Loucy (cell line): ENCODE results near the gene MED31.

ENCODE experiments used
- H2AFZ ChIP-seq: fragments of 200-600 bp; sonication (generic); 2 replicates; pipeline ENCODE4 v1.6.0; 2016; ENCODE audit warnings: antibody characterized with exemption, mild to moderate bottlenecking, low read length, moderate library complexity
- H3F3A ChIP-seq: fragments of 200-600 bp; 2 replicates; pipeline ENCODE4 v1.6.0; 2016; ENCODE audit warnings: antibody characterized with exemption, low read depth, mild to moderate bottlenecking
- H3K27me3 ChIP-seq: fragments of 200-600 bp; sonication (generic); 2 replicates; pipeline ENCODE4 v1.6.1; 2014; ENCODE audit warnings: low read length, mild to moderate bottlenecking; ENCODE audit not compliant: insufficient read depth, poor library complexity, severe bottlenecking
- H3K36me3 ChIP-seq: fragments of 200-600 bp; sonication (generic); 2 replicates; pipeline ENCODE4 v1.6.1; 2016; ENCODE audit warnings: low read length; ENCODE audit not compliant: insufficient read depth
- H3K4me1 ChIP-seq: fragments of 200-600 bp; sonication (generic); 2 replicates; pipeline ENCODE4 v1.5.1; 2014; ENCODE audit warnings: low read length, mild to moderate bottlenecking; ENCODE audit not compliant: insufficient read depth, poor library complexity, severe bottlenecking
- H3K4me2 ChIP-seq: fragments of 200-600 bp; sonication (generic); 2 replicates; pipeline ENCODE4 v1.6.0; 2014; ENCODE audit warnings: antibody characterized with exemption, low read length, low read depth, mild to moderate bottlenecking; ENCODE audit not compliant: poor library complexity, severe bottlenecking
- H3K4me3 ChIP-seq: fragments of 200-600 bp; sonication (generic); 2 replicates; pipeline ENCODE4 v1.5.1; 2014; ENCODE audit warnings: low read length, mild to moderate bottlenecking, mixed read lengths; ENCODE audit not compliant: poor library complexity, severe bottlenecking
- H3K79me2 ChIP-seq: fragments of 200-600 bp; sonication (generic); 2 replicates; pipeline ENCODE4 v1.6.1; 2014; ENCODE audit warnings: low read length; ENCODE audit not compliant: insufficient read depth
- H3K9ac ChIP-seq: fragments of 200-600 bp; sonication (generic); 2 replicates; pipeline ENCODE4 v1.6.0; 2014; ENCODE audit warnings: mild to moderate bottlenecking, low read depth, low read length, moderate library complexity; ENCODE audit not compliant: poor library complexity, severe bottlenecking
- H3K9me2 ChIP-seq: fragments of 200-600 bp; sonication (generic); replicated peaks from 2 replicates; pipeline ENCODE4 v1.6.1; 2016; ENCODE audit warnings: low read depth, low read length, mixed read lengths
- H3K9me3 ChIP-seq: fragments of 200-600 bp; sonication (generic); 2 replicates; pipeline ENCODE4 v1.6.1; 2014; ENCODE audit warnings: mild to moderate bottlenecking, antibody characterized with exemption, low read length, low read depth; ENCODE audit not compliant: insufficient read depth
- H4K20me1 ChIP-seq: fragments of 200-600 bp; sonication (generic); 2 replicates; pipeline ENCODE4 v1.6.0; 2014; ENCODE audit warnings: antibody characterized with exemption, low read length, mild to moderate bottlenecking; ENCODE audit not compliant: insufficient read depth, poor library complexity, severe bottlenecking
- CTCF ChIP-seq: fragments of 200-600 bp; sonication (generic); conservative IDR thresholded peaks from 2 replicates; pipeline ENCODE4 v1.5.1; 2014; ENCODE audit warnings: mild to moderate bottlenecking, antibody characterized with exemption, low read length
- EZH2phosphoT487 ChIP-seq: fragments of 200-600 bp; IDR thresholded peaks from 2 replicates; pipeline ENCODE4 v1.6.1; 2018; ENCODE audit warnings: antibody characterized with exemption, mild to moderate bottlenecking, moderate library complexity, borderline replicate concordance

The MED31 gene

GRCh38 chr17:6688944-6689343 lies 37.5 kb upstream of the MED31 start:
- H3K79me2 ChIP-seq, result no peaks in the 10 kb centered on the region

GRCh38 chr17:6686026-6686425 lies 34.6 kb upstream of the MED31 start:
- Histone ChIP-seq H3K4me1 (no peaks in the 10 kb centered on the region), H3F3A (no peaks in the 10 kb centered on the region), H3K9ac (no peak overlapping the region), H3K9me3 (no peaks in the 10 kb centered on the region), H3K79me2 (no peaks in the 10 kb centered on the region), H3K9me2 (no peaks in the 10 kb centered on the region), H4K20me1 (no peaks in the 10 kb centered on the region), H3K27me3 (no peaks in the 10 kb centered on the region), H3K36me3 (no peaks in the 10 kb centered on the region), H3K4me2 (no peak overlapping the region), H2AFZ (no peak overlapping the region), H3K4me3 (no peak overlapping the region)
- no peak for TF ChIP-seq CTCF
- TF ChIP-seq EZH2phosphoT487, result no peak

More at GRCh38 chr17:6688944-6689343, 37.5 kb upstream of the MED31 start:
- no peaks in the 10 kb centered on the region for H3K4me1 ChIP-seq
- no peaks in the 10 kb centered on the region for H3K9me3 ChIP-seq
- H3F3A ChIP-seq, result no peaks in the 10 kb centered on the region
- no peaks in the 10 kb centered on the region for H4K20me1 ChIP-seq
- no peak overlapping the region for H3K4me2 ChIP-seq
- H3K27me3 ChIP-seq, result no peaks in the 10 kb centered on the region
- TF ChIP-seq EZH2phosphoT487 (no peak), CTCF (no peak)
- no peak overlapping the region for H2AFZ ChIP-seq
- no peaks in the 10 kb centered on the region for H3K9me2 ChIP-seq
- H3K36me3 ChIP-seq, result no peaks in the 10 kb centered on the region
- H3K9ac ChIP-seq, result no peak overlapping the region
- H3K4me3 ChIP-seq, result no peak overlapping the region

- H3K9me3 ChIP-seq, result no peaks in the 10 kb centered on the region
- no peak overlapping the region for H3K9ac ChIP-seq
- H3K27me3 ChIP-seq, result peaks cover 5% of the 10 kb centered on the region
- TF ChIP-seq CTCF (no peak), EZH2phosphoT487 (no peak)
- no peaks in the 10 kb centered on the region for H3K79me2 ChIP-seq
- H3K36me3 ChIP-seq, result no peaks in the 10 kb centered on the region
- H3K4me3 ChIP-seq, result no peak overlapping the region
- H2AFZ ChIP-seq, result no peak overlapping the region
- H3K4me2 ChIP-seq, result no peak overlapping the region
- no peaks in the 10 kb centered on the region for H3F3A ChIP-seq
- no peaks in the 10 kb centered on the region for H4K20me1 ChIP-seq
- no peaks in the 10 kb centered on the region for H3K4me1 ChIP-seq
- no peaks in the 10 kb centered on the region for H3K9me2 ChIP-seq
These were observed 33.7 kb upstream of the MED31 start for GRCh38 chr17:6684881-6685767.
